MM.1S (cell line): ENCODE measurements around the gene HDAC3.

Source experiments
- CTCF ChIP-seq: fragments of 300-600 bp; sonication (generic); IDR thresholded peaks from 2 replicates; pipeline ENCODE4 v1.5.1; 2016; ENCODE audit warnings: antibody characterized with exemption, low read length, mixed read lengths
- EZH2 ChIP-seq: fragments of 300-600 bp; sonication (generic); optimal IDR thresholded peaks from 2 replicates; pipeline ENCODE3; 2017; ENCODE audit warnings: low read depth, mild to moderate bottlenecking, antibody characterized with exemption, low read length, mixed read lengths
- EZH2phosphoT487 ChIP-seq: fragments of 300-600 bp; sonication (generic); IDR thresholded peaks from 2 replicates; pipeline ENCODE4 v1.6.1; 2018; ENCODE audit warnings: antibody characterized with exemption, low read length

GRCh38 chr5:141615991-141616720, 20.5 kb downstream of the HDAC3 start:
- TF ChIP-seq EZH2 (no peak), CTCF (no peak), EZH2phosphoT487 (no peak)
